KMS-11 (cell line): ENCODE measurements around the gene ZSCAN1.
A peak's percentile ranks its signal among the peaks of the same experiment; 100 is the strongest.

Experiments
- H2AFZ ChIP-seq: fragments of 200-600 bp; sonication (generic); 2 replicates; pipeline ENCODE4 v1.6.1; 2016; ENCODE audit warnings: antibody characterized with exemption, mixed run types, low read depth
- H3K27ac ChIP-seq: fragments of 200-600 bp; sonication (generic); 2 replicates; pipeline ENCODE4 v1.6.1; 2016; ENCODE audit warnings: mild to moderate bottlenecking, mixed run types
- H3K27me3 ChIP-seq: fragments of 200-600 bp; sonication (generic); 2 replicates; pipeline ENCODE4 v1.6.1; 2017; ENCODE audit warnings: mild to moderate bottlenecking, low read depth, mixed run types, moderate library complexity; ENCODE audit not compliant: insufficient read depth
- H3K36me3 ChIP-seq: fragments of 200-600 bp; sonication (generic); 2 replicates; pipeline ENCODE4 v1.6.1; 2017; ENCODE audit warnings: mild to moderate bottlenecking, mixed run types; ENCODE audit not compliant: insufficient read depth
- H3K4me1 ChIP-seq: fragments of 200-600 bp; sonication (generic); 2 replicates; pipeline ENCODE4 v1.6.1; 2016; ENCODE audit warnings: mild to moderate bottlenecking, low read depth, mixed run types; ENCODE audit not compliant: poor library complexity, severe bottlenecking
- H3K4me2 ChIP-seq: fragments of 200-600 bp; sonication (generic); 2 replicates; pipeline ENCODE4 v1.7.0; 2016; ENCODE audit warnings: mild to moderate bottlenecking, mixed run types
- H3K4me3 ChIP-seq: fragments of 200-600 bp; sonication (generic); IDR thresholded peaks from 2 replicates; pipeline ENCODE4 v1.6.1; 2017; ENCODE audit warnings: low read depth, low read length, mixed read lengths; ENCODE audit not compliant: insufficient read depth
- H3K79me2 ChIP-seq: fragments of 200-600 bp; sonication (generic); 2 replicates; pipeline ENCODE4 v1.6.1; 2016; ENCODE audit warnings: low read depth, mixed run types; ENCODE audit not compliant: insufficient read depth
- H3K9ac ChIP-seq: fragments of 200-600 bp; sonication (generic); 2 replicates; pipeline ENCODE4 v1.6.1; 2016; ENCODE audit warnings: mild to moderate bottlenecking, mixed run types
- H4K20me1 ChIP-seq: fragments of 200-600 bp; sonication (generic); 2 replicates; pipeline ENCODE4 v1.6.1; 2016; ENCODE audit warnings: mild to moderate bottlenecking, mixed run types; ENCODE audit not compliant: insufficient read depth
- TF ChIP-seq, protein P1 (sequence below): fragments of 200-600 bp; sonication (generic); conservative IDR thresholded peaks from 2 replicates; pipeline ENCODE4 v1.6.1; 2017; ENCODE audit warnings: low read depth, mild to moderate bottlenecking, antibody characterized with exemption, low read length, moderate library complexity, mixed read lengths

ZSCAN1 gene, protein sequence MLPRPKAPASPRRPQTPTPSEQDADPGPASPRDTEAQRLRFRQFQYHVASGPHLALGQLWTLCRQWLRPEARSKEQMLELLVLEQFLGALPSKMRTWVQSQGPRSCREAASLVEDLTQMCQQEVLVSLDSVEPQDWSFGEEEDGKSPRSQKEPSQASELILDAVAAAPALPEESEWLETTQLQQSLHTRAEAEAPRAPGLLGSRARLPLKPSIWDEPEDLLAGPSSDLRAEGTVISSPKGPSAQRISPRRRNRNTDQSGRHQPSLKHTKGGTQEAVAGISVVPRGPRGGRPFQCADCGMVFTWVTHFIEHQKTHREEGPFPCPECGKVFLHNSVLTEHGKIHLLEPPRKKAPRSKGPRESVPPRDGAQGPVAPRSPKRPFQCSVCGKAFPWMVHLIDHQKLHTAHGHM

DNA sequence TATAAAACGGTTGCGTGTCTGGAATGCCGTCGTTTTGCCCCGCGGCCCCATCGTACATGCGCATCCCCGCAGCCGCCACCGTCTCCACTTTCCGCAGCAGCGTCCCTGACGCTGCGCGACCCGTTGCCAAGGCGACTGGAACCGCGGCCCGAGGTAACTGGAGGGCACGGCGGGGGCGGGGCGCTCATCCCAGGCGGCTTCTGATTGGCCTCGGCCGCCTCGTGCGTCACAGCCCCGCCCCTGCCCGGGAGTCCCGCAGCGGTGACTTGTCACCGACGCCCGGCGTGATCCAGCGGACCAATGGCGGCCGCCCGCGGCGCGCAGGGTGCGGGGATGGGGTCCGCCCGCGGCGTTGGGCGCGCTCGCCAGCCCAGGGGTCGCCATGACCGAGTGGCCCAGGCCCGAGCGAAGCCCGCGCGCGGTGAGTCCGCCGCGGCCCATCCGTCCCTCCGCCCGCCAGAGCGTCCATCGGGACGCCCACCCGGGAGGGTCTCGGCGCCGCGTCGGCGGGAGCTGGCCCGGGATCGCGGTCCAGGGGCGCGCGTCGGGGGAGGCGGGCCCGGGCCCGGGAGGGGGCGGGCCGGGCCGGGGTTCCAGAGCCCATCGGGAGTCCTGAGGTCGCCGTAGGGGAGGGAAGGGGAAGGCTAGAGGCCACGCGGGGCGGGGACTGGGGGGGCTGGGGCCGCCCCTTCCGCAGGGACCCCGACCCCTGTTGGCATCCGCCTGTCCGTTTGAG, at the start of gene ZSCAN1:
Gene ZSCAN1 (plus strand): TSS at position 285 of the 736 bp plus-strand sequence. CDS start 3,812 bp downstream, outside the sequence.
- Histone ChIP-seq H3K27me3 (peaks cover 8% of the 10 kb centered on the region; the same call in 1 of the 2 replicates), H3K36me3 (no peaks in the 10 kb centered on the region), H3K79me2 (no peaks in the 10 kb centered on the region), H2AFZ (no peak within 1 kb of the TSS), H3K4me1 (no peaks in the 10 kb centered on the region), H3K4me3 (no peak within 1 kb of the TSS), H3K9ac (no peak within 1 kb of the TSS), H3K4me2 (no peak within 1 kb of the TSS), H4K20me1 (no peaks in the 10 kb centered on the region), H3K27ac (no peak within 1 kb of the TSS)
- TF ChIP-seq, protein P1, sequence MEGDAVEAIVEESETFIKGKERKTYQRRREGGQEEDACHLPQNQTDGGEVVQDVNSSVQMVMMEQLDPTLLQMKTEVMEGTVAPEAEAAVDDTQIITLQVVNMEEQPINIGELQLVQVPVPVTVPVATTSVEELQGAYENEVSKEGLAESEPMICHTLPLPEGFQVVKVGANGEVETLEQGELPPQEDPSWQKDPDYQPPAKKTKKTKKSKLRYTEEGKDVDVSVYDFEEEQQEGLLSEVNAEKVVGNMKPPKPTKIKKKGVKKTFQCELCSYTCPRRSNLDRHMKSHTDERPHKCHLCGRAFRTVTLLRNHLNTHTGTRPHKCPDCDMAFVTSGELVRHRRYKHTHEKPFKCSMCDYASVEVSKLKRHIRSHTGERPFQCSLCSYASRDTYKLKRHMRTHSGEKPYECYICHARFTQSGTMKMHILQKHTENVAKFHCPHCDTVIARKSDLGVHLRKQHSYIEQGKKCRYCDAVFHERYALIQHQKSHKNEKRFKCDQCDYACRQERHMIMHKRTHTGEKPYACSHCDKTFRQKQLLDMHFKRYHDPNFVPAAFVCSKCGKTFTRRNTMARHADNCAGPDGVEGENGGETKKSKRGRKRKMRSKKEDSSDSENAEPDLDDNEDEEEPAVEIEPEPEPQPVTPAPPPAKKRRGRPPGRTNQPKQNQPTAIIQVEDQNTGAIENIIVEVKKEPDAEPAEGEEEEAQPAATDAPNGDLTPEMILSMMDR = no peak

DNA sequence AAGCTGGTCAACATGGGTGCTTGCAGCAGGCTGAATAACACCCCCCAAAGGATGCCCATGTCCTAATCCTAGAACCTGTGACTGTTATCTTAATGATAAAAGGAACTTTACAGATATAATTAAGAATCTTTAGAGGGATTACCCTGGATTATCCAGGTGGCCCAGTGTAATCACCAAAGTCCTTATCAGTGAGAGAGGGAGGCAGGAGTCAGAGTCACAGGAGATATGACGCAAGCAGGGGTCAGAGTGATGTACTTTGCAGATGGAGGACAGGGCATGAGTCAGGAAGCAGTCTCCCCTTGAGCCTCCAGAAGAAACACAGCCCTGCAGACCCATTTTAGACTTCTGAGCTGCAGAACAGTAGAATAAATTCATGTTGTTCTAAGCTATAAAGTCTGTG, 41.0 kb upstream of the ZSCAN1 start:
- H3K27me3 ChIP-seq = no peaks in the 10 kb centered on the region
- no peaks in the 10 kb centered on the region for H3K4me1 ChIP-seq
- H2AFZ ChIP-seq = no peak overlapping the region
- H3K9ac ChIP-seq = no peak overlapping the region
- TF ChIP-seq, protein P1 = no peak
- no peak overlapping the region for H3K4me2 ChIP-seq
- no peaks in the 10 kb centered on the region for H4K20me1 ChIP-seq
- H3K36me3 ChIP-seq = no peaks in the 10 kb centered on the region
- no peak overlapping the region for H3K27ac ChIP-seq
- no peak overlapping the region for H3K4me3 ChIP-seq
- H3K79me2 ChIP-seq = no peaks in the 10 kb centered on the region

DNA sequence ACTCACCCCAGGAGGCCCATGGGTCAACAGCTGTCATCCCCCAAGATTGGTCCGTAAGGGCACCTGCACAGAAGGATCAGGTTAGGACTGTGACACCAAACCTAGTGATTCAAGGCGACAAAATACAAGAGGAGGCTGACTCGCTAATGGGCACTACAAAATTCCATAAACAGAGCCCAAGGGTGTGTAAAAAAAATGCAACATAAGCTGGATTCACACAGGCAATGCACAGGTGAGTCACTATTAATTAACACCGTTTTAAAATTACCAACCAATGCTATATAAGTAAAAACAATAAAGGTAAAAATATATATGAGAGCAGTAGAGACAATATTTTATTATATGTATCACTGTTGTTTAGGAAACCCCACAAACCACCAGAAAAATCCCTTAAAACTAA, 33.1 kb upstream of the ZSCAN1 start:
- H3K27me3 ChIP-seq = no peaks in the 10 kb centered on the region
- no peak overlapping the region for H3K27ac ChIP-seq
- TF ChIP-seq, protein P1 = no peak
- H3K4me2 ChIP-seq = no peak overlapping the region
- no peak overlapping the region for H2AFZ ChIP-seq
- no peaks in the 10 kb centered on the region for H3K36me3 ChIP-seq
- H3K4me1 ChIP-seq = no peaks in the 10 kb centered on the region
- no peaks in the 10 kb centered on the region for H4K20me1 ChIP-seq
- no peak overlapping the region for H3K4me3 ChIP-seq
- no peak overlapping the region for H3K9ac ChIP-seq
- no peaks in the 10 kb centered on the region for H3K79me2 ChIP-seq

DNA sequence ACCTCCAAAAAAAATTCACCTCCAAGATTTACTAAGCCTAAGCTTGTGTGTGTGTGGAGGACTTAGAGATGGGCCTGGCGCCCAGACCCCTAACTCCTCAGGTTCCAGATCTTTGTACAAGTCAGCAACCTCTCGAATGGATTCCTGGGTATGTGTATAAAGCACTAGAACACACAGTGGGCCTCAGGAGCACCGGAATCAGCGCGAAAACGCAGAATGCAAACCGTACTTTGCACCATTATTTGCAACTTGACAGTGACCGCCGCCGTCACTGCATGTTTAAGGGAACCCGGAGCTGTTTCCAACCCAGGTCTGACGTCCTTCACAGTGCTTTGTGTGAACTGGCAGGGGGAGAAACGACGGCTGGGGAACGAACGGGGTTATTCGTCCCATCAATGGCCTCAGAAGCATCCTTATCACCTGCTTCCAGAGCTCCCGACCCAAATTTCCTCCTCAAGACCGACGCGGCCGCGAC, 31.9 kb upstream of the ZSCAN1 start:
- Histone ChIP-seq H3K4me3 (no peak overlapping the region), H3K27me3 (no peaks in the 10 kb centered on the region), H2AFZ (peak overlapping the region; percentile 87; the same call in 1 of the 2 replicates), H3K36me3 (no peaks in the 10 kb centered on the region), H3K4me2 (no peak overlapping the region), H4K20me1 (no peaks in the 10 kb centered on the region), H3K27ac (peak overlapping the region; percentile 33; the same call in 1 of the 2 replicates), H3K79me2 (no peaks in the 10 kb centered on the region), H3K9ac (no peak overlapping the region), H3K4me1 (no peaks in the 10 kb centered on the region)
- TF ChIP-seq, protein P1 = no peak
